ENCODE measurements around the gene WDR37. TPM values are rescaled to one million over a fixed set of nuclear protein-coding genes. Genes with fewer than 3 reads are reported as not detected.

Gene WDR37
- total RNA-seq, 1 experiment from 2014 or later, result 20.6 TPM

DNA sequence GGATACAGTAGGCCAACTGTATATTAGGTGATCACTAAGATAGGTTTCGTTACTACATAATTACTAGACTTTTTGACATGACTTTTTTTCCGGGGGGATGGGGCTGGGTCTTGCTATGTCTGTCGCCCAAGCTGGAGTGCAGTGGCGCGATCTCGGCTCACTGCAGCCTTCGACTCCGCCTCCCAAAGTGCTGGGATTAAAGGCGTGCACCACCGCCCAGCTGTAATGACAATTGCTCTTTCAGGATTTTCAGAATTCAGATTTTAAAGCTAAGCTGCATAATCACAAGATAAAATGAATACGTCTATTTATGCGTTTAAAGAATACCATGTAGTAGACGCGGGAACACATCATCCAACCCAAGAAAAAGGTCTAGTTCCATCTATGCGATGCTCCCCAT lies 8.2 kb upstream of the WDR37 start:
- Histone ChIP-seq H3K9me3 (no peaks in the 10 kb centered on the region), H3K36me3 (ENCODE audit: control insufficient read depth, insufficient read depth, low read length) (peaks cover 5% of the 10 kb centered on the region; the same call in 1 of the 2 replicates), H3K4me1 (peaks cover 8% of the 10 kb centered on the region; the same call in 1 of the 2 replicates), H3K4me3 (ENCODE audit: low read depth, low read length) (peak overlapping the region; percentile 80), H3K27me3 (replicated peaks; ENCODE audit: control insufficient read depth, insufficient read depth, low read length) (no peaks in the 10 kb centered on the region)
- Mint-ChIP-seq H3K4me3 (ENCODE audit: unreplicated experiment) (peak overlapping the region; percentile 99), H3K36me3 (ENCODE audit: insufficient read depth, unreplicated experiment) (peaks cover 86% of the 10 kb centered on the region), H3K27ac (ENCODE audit: unreplicated experiment) (peak overlapping the region; percentile 96), H3K4me1 (ENCODE audit: low read depth, unreplicated experiment) (peaks cover 31% of the 10 kb centered on the region), H3K27me3 (ENCODE audit: insufficient read depth, unreplicated experiment) (no peaks in the 10 kb centered on the region), H3K9me3 (ENCODE audit: unreplicated experiment) (no peaks in the 10 kb centered on the region)
- DNase-seq, result peak in 1 of 2 experiments; percentile 52
- BruUV-seq (replicated peaks), result no TSS peak
- ChIA-PET CTCF (interaction anchor here (1.5 kb wide), 1 partner anchor 232 kb away, joined by 7 read pairs; no protein-coding TSS in a partner anchor), POLR2A (interaction anchor here (1.1 to 3.5 kb wide), 9 partner anchors 13 to 501 kb away, joined by 4 to 73 read pairs (median 12); partner anchors contain the start of genes GTPBP4 and LARP4B)
- TF ChIP-seq, protein P1, sequence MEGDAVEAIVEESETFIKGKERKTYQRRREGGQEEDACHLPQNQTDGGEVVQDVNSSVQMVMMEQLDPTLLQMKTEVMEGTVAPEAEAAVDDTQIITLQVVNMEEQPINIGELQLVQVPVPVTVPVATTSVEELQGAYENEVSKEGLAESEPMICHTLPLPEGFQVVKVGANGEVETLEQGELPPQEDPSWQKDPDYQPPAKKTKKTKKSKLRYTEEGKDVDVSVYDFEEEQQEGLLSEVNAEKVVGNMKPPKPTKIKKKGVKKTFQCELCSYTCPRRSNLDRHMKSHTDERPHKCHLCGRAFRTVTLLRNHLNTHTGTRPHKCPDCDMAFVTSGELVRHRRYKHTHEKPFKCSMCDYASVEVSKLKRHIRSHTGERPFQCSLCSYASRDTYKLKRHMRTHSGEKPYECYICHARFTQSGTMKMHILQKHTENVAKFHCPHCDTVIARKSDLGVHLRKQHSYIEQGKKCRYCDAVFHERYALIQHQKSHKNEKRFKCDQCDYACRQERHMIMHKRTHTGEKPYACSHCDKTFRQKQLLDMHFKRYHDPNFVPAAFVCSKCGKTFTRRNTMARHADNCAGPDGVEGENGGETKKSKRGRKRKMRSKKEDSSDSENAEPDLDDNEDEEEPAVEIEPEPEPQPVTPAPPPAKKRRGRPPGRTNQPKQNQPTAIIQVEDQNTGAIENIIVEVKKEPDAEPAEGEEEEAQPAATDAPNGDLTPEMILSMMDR (IDR thresholded peaks at IDR 0.05; ENCODE audit: insufficient read depth in 1 of 2, low read depth in 1 of 2, low read length in 1 of 2, severe bottlenecking in 1 of 2, unreplicated experiment in 1 of 2), result no peak
- intact Hi-C loops (cut with micrococcal nuclease; ENCODE audit: unreplicated experiment), result loop anchor here (2.0 kb wide), 1 partner anchor 27 kb away; no protein-coding TSS in a partner anchor

GRCh38 chr10:1048349-1048731 lies 7.8 kb upstream of the WDR37 start:
- H3K4me3 ChIP-seq (ENCODE audit: low read depth, low read length), result peak overlapping the region; percentile 80
- POLR2A ChIA-PET, result interaction anchor here (0.6 to 3.5 kb wide), 13 partner anchors 14 to 501 kb away, joined by 3 to 73 read pairs (median 9); partner anchors contain the start of genes GTPBP4 and LARP4B
- H3K27ac Mint-ChIP-seq (ENCODE audit: unreplicated experiment), result peak overlapping the region; percentile 96
- BruUV-seq (replicated peaks), result TSS peak; percentile 60
- no peaks in the 10 kb centered on the region for H3K27me3 Mint-ChIP-seq (ENCODE audit: insufficient read depth, unreplicated experiment)
- H3K36me3 ChIP-seq (ENCODE audit: control insufficient read depth, insufficient read depth, low read length), result peaks cover 4% of the 10 kb centered on the region; the same call in 1 of the 2 replicates
- peak overlapping the region; percentile 99 for H3K4me3 Mint-ChIP-seq (ENCODE audit: unreplicated experiment)
- peaks cover 31% of the 10 kb centered on the region for H3K4me1 Mint-ChIP-seq (ENCODE audit: low read depth, unreplicated experiment)
- no peaks in the 10 kb centered on the region for H3K27me3 ChIP-seq (replicated peaks; ENCODE audit: control insufficient read depth, insufficient read depth, low read length)
- no peaks in the 10 kb centered on the region for H3K9me3 ChIP-seq
- DNase-seq, result no peak
- TF ChIP-seq, protein P1 (IDR thresholded peaks at IDR 0.05; ENCODE audit: insufficient read depth in 1 of 2, low read depth in 1 of 2, low read length in 1 of 2, severe bottlenecking in 1 of 2, unreplicated experiment in 1 of 2), result no peak
- CTCF ChIA-PET, result interaction anchor here (0.5 to 1.5 kb wide), 2 partner anchors 62 to 233 kb away, joined by 3 to 7 read pairs; no protein-coding TSS in a partner anchor
- intact Hi-C loops (cut with micrococcal nuclease; ENCODE audit: unreplicated experiment), result loop anchor here (2.0 kb wide), 1 partner anchor 26 kb away; no protein-coding TSS in a partner anchor
- H3K4me1 ChIP-seq, result peaks cover 8% of the 10 kb centered on the region; the same call in 1 of the 2 replicates
- no peaks in the 10 kb centered on the region for H3K9me3 Mint-ChIP-seq (ENCODE audit: unreplicated experiment)
- peaks cover 86% of the 10 kb centered on the region for H3K36me3 Mint-ChIP-seq (ENCODE audit: insufficient read depth, unreplicated experiment)

DNA sequence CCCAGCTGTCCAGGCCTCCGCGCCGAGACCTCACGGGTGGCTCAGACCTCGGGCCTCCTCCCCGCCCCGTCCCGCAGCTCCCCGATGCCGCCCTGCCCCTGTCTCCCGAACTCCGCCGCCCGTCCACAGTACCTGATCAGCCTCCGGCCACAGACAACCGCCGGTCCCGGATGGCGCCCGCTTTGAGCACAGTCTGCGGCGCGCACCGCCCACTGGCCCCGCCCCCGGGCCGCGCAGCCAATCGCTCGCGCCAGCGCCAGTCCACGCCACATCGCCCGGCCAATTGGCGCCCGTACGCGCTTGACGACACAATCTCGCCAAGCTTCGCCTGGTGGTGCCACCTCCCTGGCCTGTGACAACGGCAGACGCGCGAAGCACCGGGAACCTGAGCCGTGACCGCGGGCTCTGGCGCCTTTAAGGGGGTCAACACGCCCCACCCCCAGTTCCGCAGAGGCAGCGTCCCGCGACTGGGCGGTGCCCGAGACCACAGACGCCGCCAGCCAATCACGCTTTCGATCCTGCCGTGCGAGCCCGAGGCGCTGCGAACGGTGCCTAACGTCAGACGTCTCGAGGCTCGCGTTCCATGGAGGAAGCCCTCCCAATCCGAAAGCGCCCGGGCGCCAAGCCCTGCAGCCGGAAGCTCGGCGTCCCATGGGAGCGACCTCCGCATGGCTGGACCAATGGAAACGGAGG lies 7.3 kb upstream of the WDR37 start, which contains the start of gene IDI1:
IDI1 (minus strand) TSS at position 388 of the 693 bp plus-strand sequence; CDS start at position 272, 116 bp downstream.
- H3K4me3 Mint-ChIP-seq (ENCODE audit: unreplicated experiment), result peak within 1 kb of the TSS; percentile 99
- POLR2A ChIA-PET, result interaction anchor here (0.6 to 3.5 kb wide), 27 partner anchors 11 to 502 kb away, joined by 3 to 73 read pairs (median 4); partner anchors contain the start of genes GTPBP4 and LARP4B
- H3K36me3 ChIP-seq (ENCODE audit: control insufficient read depth, insufficient read depth, low read length), result peaks cover 3% of the 10 kb centered on the region; the same call in 1 of the 2 replicates

More for the DNA sequence above, 7.3 kb upstream of the WDR37 start, which contains the start of gene IDI1:
- CTCF ChIA-PET, result interaction anchor here (0.5 to 1.5 kb wide), 7 partner anchors 10 to 445 kb away, joined by 3 to 7 read pairs (median 3); no protein-coding TSS in a partner anchor
- peaks cover 31% of the 10 kb centered on the region for H3K4me1 Mint-ChIP-seq (ENCODE audit: low read depth, unreplicated experiment)
- H3K4me3 ChIP-seq (ENCODE audit: low read depth, low read length), result peak within 1 kb of the TSS; percentile 80
- peak within 1 kb of the TSS; percentile 96 for H3K27ac Mint-ChIP-seq (ENCODE audit: unreplicated experiment)
- no TSS peak for BruUV-seq (replicated peaks)
- peaks cover 8% of the 10 kb centered on the region; the same call in 1 of the 2 replicates for H3K4me1 ChIP-seq
- TF ChIP-seq, protein P1 (IDR thresholded peaks at IDR 0.05; ENCODE audit: insufficient read depth in 1 of 2, low read depth in 1 of 2, low read length in 1 of 2, severe bottlenecking in 1 of 2, unreplicated experiment in 1 of 2), result no peak
- no peaks in the 10 kb centered on the region for H3K27me3 Mint-ChIP-seq (ENCODE audit: insufficient read depth, unreplicated experiment)
- no peaks in the 10 kb centered on the region for H3K27me3 ChIP-seq (replicated peaks; ENCODE audit: control insufficient read depth, insufficient read depth, low read length)
- H3K9me3 Mint-ChIP-seq (ENCODE audit: unreplicated experiment), result no peaks in the 10 kb centered on the region
- intact Hi-C loops (cut with micrococcal nuclease; ENCODE audit: unreplicated experiment), result loop anchor here (1.0 to 2.0 kb wide), 3 partner anchors 26 to 119 kb away; no protein-coding TSS in a partner anchor
- no peaks in the 10 kb centered on the region for H3K9me3 ChIP-seq
- DNase-seq, result peak; percentile 100
- peaks cover 87% of the 10 kb centered on the region for H3K36me3 Mint-ChIP-seq (ENCODE audit: insufficient read depth, unreplicated experiment)
